ENCODE measurements around the gene TUNAR.

GRCh38 chr14:95931384-95931783, 54.8 kb downstream of the TUNAR start:
- TF ChIP-seq TCF12 (IDR thresholded peaks at IDR 0.05; ENCODE audit: low read depth) (no peak), TAF1 (IDR thresholded peaks at IDR 0.05; ENCODE audit: low read depth) (no peak), CREB1 (IDR thresholded peaks at IDR 0.05; ENCODE audit: low read depth) (no peak), REST (IDR thresholded peaks at IDR 0.05; ENCODE audit: low read depth) (no peak), EP300 (IDR thresholded peaks at IDR 0.05; ENCODE audit: borderline replicate concordance) (no peak)

Measured in Ishikawa (cell line).